GM19043 (cell line): ENCODE data around the gene ATP9B.
"Not testable (repeated sequence)": the region's sequence is repeated elsewhere in the genome, so short reads cannot be mapped to it uniquely, and the experiment has no call there.

ENCODE experiments used
- ATAC-seq: cut with Tn5 transposase; IDR thresholded peaks from one replicate; pipeline ENCODE4 v1.9.1; 2021; ENCODE audit warnings: low read depth; ENCODE audit not compliant: unreplicated experiment

Gene ATP9B

GRCh38 chr18:79320216-79320850 lies 251.1 kb downstream of the ATP9B start:
- ATAC-seq: no peak

GRCh38 chr18:79321625-79322405 lies 252.6 kb downstream of the ATP9B start:
- ATAC-seq: no peak

DNA sequence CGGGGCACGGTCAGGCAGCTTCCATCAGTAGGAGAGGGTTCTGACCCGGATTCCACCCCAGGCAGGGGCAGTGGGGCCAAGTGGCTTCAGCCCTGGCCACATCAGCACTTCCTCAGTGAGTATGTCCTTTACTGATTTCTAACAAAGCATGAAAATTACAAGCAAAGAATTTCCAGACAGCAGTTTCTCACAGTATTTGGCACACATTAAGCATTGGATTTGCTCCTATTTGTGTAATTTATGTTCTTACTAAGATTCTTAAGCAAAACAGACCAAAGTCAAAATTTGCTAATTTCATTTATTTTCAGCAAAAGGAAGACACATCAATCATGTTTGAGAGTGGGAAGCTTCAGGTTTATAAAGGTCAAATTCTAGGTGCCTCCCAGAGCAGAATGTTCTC lies 253.2 kb downstream of the ATP9B start:
- no peak for ATAC-seq

GRCh38 chr18:79323471-79323870 lies 254.3 kb downstream of the ATP9B start:
- no peak for ATAC-seq

GRCh38 chr18:79326413-79327198 lies 257.4 kb downstream of the ATP9B start:
- no peak for ATAC-seq

DNA sequence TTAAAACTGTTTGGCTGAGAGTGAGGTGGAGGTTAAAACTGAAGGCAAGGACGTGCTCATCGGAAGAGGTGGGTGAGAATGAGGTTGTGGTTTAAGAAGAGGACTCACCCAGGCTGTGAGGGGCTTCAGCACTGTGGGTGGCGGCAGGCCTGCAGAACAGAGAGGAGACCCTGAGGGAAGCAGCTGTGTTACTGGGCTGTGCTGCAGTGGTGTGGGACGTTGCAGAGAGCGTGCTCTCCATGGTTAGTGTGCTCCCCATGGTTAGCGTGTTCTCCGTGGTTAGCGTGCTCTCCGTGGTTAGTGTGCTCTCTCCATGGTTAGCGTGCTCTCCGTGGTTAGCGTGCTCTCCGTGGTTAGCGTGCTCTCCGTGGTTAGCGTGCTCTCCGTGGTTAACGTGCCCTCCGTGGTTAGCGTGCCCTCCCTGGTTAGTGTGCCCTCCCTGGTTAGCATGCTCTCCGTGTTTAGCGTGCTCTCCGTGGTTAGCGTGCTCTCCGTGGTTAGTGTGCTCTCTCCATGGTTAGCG lies 258.1 kb downstream of the ATP9B start:
- ATAC-seq: no peak

GRCh38 chr18:79327915-79328314 lies 258.7 kb downstream of the ATP9B start:
- ATAC-seq: not testable (repeated sequence)

DNA sequence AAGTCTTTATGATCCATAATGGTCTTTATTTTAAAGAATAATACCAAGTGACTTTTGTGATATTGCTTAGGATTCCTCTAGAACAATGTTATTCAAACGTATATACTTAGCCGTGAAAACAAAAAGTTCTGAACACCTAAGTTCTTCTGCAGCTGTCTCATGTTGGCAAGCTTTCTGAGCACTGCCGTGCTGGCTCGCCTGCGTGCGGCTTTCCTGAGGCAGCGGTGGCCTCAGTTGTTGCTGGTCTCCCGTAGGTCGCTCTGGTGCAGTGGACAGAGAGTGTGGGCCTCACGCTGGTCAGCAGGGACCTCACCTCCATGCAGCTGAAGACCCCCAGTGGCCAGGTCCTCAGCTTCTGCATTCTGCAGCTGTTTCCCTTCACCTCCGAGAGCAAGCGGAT lies 259.7 kb downstream of the ATP9B start:
- ATAC-seq: no peak

- ATAC-seq: no peak
Observed at GRCh38 chr18:79329786-79330185, 260.6 kb downstream of the ATP9B start.

DNA sequence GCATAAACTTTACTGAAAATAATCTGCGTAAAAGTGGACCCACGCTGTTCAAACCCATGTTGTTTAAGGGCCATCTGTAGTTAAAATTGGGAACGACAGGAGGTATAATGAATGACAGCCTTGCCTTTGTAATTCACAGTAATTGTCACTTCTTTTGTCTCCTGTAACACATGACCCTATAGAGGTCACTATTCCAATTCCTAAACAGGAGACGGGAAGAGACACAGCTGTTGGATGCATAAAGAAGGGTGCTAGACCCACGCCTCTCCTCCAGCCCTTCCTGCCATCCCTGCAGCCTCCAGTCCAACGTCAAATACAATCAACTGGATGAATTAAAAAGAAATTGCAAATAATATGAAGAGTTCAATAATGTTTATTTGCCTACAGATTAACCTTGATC lies 263.5 kb downstream of the ATP9B start:
- ATAC-seq: no peak

GRCh38 chr18:79333046-79333445 lies 263.9 kb downstream of the ATP9B start:
- no peak for ATAC-seq

- ATAC-seq: no peak
Observed at GRCh38 chr18:79334496-79335233, 265.5 kb downstream of the ATP9B start.

GRCh38 chr18:79335833-79336360 lies 266.7 kb downstream of the ATP9B start:
- ATAC-seq: no peak

- ATAC-seq: no peak
Observed at GRCh38 chr18:79336556-79337142, 267.5 kb downstream of the ATP9B start.

DNA sequence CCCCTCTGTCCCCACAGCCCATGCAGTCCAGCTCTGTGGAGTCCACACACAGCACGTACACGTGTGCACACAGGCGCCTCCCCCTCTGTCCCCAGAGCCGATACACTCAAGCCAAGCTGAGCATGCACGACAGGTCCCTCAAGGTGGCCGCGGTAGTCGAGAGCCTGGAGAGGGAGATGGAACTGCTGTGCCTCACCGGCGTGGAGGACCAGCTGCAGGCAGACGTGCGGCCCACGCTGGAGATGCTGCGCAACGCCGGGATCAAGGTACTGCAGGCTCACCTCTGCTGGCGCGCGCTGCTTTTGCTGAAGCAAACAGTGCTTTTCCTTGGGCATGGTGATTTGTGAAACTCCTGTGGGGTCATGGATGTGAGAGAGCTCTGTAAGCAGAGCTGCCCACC lies 268.0 kb downstream of the ATP9B start:
- ATAC-seq: no peak

DNA sequence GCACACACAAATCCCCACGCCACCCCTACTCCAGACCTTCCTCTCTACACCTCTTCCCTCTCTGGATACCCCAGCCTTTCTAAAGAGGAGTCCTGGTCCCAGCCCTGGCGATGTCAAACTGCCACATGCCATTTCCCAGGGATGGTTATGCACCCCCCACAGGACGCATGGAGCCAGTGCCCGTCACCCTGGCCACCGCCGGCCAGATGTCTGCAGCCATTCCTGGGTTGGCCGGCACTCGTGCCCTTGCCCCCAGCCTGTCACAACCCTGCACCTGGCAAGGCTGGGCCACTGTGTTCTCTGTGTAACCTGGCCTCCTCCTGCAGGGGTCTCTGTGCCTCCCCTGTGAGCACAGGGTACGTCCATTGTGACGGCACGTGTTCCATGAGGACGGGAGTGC lies 268.4 kb downstream of the ATP9B start:
- ATAC-seq: no peak

DNA sequence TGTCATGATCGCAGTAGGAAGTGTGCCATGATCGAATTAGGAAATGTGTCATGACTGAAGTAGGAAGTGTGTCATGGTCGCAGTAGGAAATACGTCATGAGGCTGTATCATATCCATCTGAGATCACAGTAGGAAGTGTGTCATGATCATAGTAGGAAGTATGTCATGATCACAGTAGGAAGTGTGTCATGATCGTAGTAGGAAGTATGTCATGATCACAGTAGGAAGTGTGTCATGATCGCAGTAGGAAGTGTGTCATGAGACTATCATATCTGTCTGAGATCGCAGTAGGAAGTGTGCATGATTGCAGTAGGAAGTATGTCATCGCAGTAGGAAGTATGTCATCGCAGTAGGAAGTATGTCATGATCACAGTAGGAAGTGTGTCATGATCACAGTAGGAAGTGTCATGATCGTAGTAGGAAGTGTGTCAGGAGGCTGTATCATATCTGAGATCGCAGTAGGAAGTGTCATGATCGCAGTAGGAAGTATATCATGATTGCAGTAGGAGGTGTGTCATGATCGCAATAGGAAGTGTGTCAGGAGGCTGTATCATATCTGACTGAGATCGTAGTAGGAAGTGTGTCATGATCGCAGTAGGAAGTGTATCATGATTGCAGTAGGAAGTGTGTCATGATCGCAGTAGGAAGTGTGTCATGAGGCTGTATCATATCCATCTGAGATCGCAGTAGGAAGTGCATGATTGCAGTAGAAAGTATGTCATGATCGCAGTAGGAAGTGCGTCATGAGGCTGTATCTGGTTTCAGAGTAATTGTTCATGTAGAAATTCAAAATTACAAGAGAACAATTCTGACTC lies 270.1 kb downstream of the ATP9B start:
- no peak for ATAC-seq

DNA sequence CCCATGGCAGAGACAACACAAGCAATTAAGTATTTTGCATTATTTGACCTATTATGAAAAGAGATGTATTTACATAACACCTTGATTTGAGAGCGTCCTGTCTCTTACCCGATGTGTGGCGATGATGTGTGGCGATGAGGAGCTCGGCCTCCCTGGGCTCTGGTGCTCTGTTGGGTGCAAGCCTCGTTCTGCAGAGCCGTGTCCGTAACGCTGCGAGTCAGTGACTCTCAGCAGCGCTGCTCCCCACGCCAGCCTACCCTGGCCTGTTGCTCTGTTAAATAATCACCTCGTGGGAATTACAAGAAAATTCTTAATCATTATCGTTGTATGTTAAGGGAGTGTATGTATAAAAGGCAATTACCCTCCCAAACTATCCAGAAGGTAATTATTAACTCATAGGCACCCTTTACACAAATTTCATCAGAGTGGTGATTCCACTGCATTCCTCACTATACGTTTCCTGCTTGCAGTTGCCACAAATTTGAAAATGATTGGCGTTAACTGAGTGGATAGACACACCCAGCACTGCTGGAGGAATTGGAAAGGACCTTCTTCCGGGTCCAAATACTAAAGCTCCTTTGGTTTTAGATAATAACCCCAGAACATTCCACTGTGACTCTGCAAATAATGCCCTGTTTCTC lies 274.5 kb downstream of the ATP9B start:
- no peak for ATAC-seq

- no peak for ATAC-seq
Observed at GRCh38 chr18:79344208-79344581, 275.0 kb downstream of the ATP9B start.
